Fibroblast of villous mesenchyme (primary cell): ENCODE measurements around the gene ZNF532. TPM values are rescaled to one million over a fixed set of nuclear protein-coding genes. Genes with fewer than 3 reads are reported as not detected.

ENCODE experiments used
- DNase-seq: peaks from one replicate; pipeline ENCODE4 v3.0.0-alpha.2; 2010; ENCODE audit warnings: low read depth
- H3K4me3 ChIP-seq: 2 replicates; pipeline ENCODE4 v1.5.1; 2011; ENCODE audit warnings: low read depth, mild to moderate bottlenecking, low read length
- CTCF ChIP-seq: IDR thresholded peaks from 2 replicates; pipeline ENCODE4 v1.5.1; 2012; ENCODE audit warnings: low read depth, mild to moderate bottlenecking, low read length; ENCODE audit not compliant: insufficient read depth
- total RNA-seq: library from RNA; depleted of rRNA; stranded (reverse); fragments of >200 nt; gene quantifications from 2 replicates; pipeline ENCODE4 v1.2.3, GENCODE V29; 2012

ZNF532 gene
- total RNA-seq, 1 donor: 45.8 TPM

- H3K4me3 ChIP-seq: no peak overlapping the region
- DNase-seq: no peak
- no peak for TF ChIP-seq CTCF
Measured at GRCh38 chr18:58988600-58988999, 123.9 kb downstream of the ZNF532 start.

- no peak overlapping the region for H3K4me3 ChIP-seq
- no peak for TF ChIP-seq CTCF
- no peak for DNase-seq
Measured at GRCh38 chr18:58989184-58989759, 124.6 kb downstream of the ZNF532 start.

- TF ChIP-seq CTCF: no peak
- DNase-seq: no peak
- no peak overlapping the region for H3K4me3 ChIP-seq
Measured at GRCh38 chr18:58990720-58991119, 126.0 kb downstream of the ZNF532 start.

GRCh38 chr18:58991167-58991798 lies 126.6 kb downstream of the ZNF532 start:
- TF ChIP-seq CTCF: no peak
- DNase-seq: peak; percentile 51
- H3K4me3 ChIP-seq: no peak overlapping the region

- TF ChIP-seq CTCF: no peak
- no peak overlapping the region for H3K4me3 ChIP-seq
- DNase-seq: no peak
Measured at GRCh38 chr18:58992301-58993231, 127.9 kb downstream of the ZNF532 start.

GRCh38 chr18:58993260-58993659 lies 128.6 kb downstream of the ZNF532 start:
- peak; percentile 88 for DNase-seq
- H3K4me3 ChIP-seq: no peak overlapping the region
- TF ChIP-seq CTCF: no peak
